ENCODE data around the gene C1QTNF3. TPM values are rescaled to one million over a fixed set of nuclear protein-coding genes. Genes with fewer than 3 reads are reported as not detected.
"Not testable (repeated sequence)": the region's sequence is repeated elsewhere in the genome, so short reads cannot be mapped to it uniquely, and the experiment has no call there.

Gene C1QTNF3
- total and polyA plus RNA-seq, 9 donors: 62.8 to 152 (median 110) TPM

- Histone ChIP-seq H3K36me3 (ENCODE audit: control insufficient read depth, insufficient read depth, low read length) (peaks cover 4% of the 10 kb centered on the region), H3K4me3 (ENCODE audit: low read length) (no peak overlapping the region), H3K27me3 (ENCODE audit: control insufficient read depth, insufficient read depth, low read length) (no peaks in the 10 kb centered on the region), H3K27ac (ENCODE audit: low read length) (no peak overlapping the region), H3K4me1 (ENCODE audit: control insufficient read depth, insufficient read depth, low read length) (peaks cover 3% of the 10 kb centered on the region), H3K9me3 (replicated peaks; ENCODE audit: control insufficient read depth, low read depth, low read length) (no peaks in the 10 kb centered on the region)
- no CpG with 5 or more reads among the region's 2 CpGs for WGBS (ENCODE audit: insufficient coverage)
- no peak for DNase-seq
These were observed 28.4 kb downstream of the C1QTNF3 start for GRCh38 chr5:34014626-34015025.

GRCh38 chr5:34013547-34013946 lies 29.5 kb downstream of the C1QTNF3 start:
- Histone ChIP-seq H3K4me3 (ENCODE audit: low read length) (no peak overlapping the region), H3K36me3 (ENCODE audit: control insufficient read depth, insufficient read depth, low read length) (peaks cover 4% of the 10 kb centered on the region), H3K4me1 (ENCODE audit: control insufficient read depth, insufficient read depth, low read length) (peaks cover 3% of the 10 kb centered on the region), H3K27ac (ENCODE audit: low read length) (no peak overlapping the region), H3K9me3 (replicated peaks; ENCODE audit: control insufficient read depth, low read depth, low read length) (no peaks in the 10 kb centered on the region), H3K27me3 (ENCODE audit: control insufficient read depth, insufficient read depth, low read length) (no peaks in the 10 kb centered on the region)
- WGBS (ENCODE audit: insufficient coverage): no CpG with 5 or more reads among the region's 3 CpGs
- DNase-seq: no peak

- peak; percentile 85 for DNase-seq
- Histone ChIP-seq H3K36me3 (ENCODE audit: control insufficient read depth, insufficient read depth, low read length) (peaks cover 4% of the 10 kb centered on the region), H3K27me3 (ENCODE audit: control insufficient read depth, insufficient read depth, low read length) (no peaks in the 10 kb centered on the region), H3K4me1 (ENCODE audit: control insufficient read depth, insufficient read depth, low read length) (peaks cover 3% of the 10 kb centered on the region), H3K9me3 (replicated peaks; ENCODE audit: control insufficient read depth, low read depth, low read length) (no peaks in the 10 kb centered on the region), H3K4me3 (ENCODE audit: low read length) (no peak overlapping the region), H3K27ac (ENCODE audit: low read length) (peak overlapping the region; percentile 53)
These were observed 30.2 kb downstream of the C1QTNF3 start for GRCh38 chr5:34012791-34013190.

- no peaks in the 10 kb centered on the region for H3K36me3 ChIP-seq (ENCODE audit: control insufficient read depth, insufficient read depth, low read length)
- no peak overlapping the region for H3K27ac ChIP-seq (ENCODE audit: low read length)
- H3K4me3 ChIP-seq (ENCODE audit: low read length): no peak overlapping the region
- peak; percentile 62 for DNase-seq
- no peaks in the 10 kb centered on the region for H3K27me3 ChIP-seq (ENCODE audit: control insufficient read depth, insufficient read depth, low read length)
- H3K9me3 ChIP-seq (replicated peaks; ENCODE audit: control insufficient read depth, low read depth, low read length): no peaks in the 10 kb centered on the region
- WGBS (ENCODE audit: insufficient coverage): 83% methylated on average over 2 of the region's 4 CpGs
- peaks cover 10% of the 10 kb centered on the region for H3K4me1 ChIP-seq (ENCODE audit: control insufficient read depth, insufficient read depth, low read length)
These were observed 31.5 kb downstream of the C1QTNF3 start for GRCh38 chr5:34011536-34011935.

- WGBS (ENCODE audit: insufficient coverage): 91% methylated on average over 2 of the region's 2 CpGs
- not testable (repeated sequence) for H3K36me3 ChIP-seq (ENCODE audit: control insufficient read depth, insufficient read depth, low read length); H3K27me3 ChIP-seq (ENCODE audit: control insufficient read depth, insufficient read depth, low read length); DNase-seq; H3K27ac ChIP-seq (ENCODE audit: low read length); H3K9me3 ChIP-seq (replicated peaks; ENCODE audit: control insufficient read depth, low read depth, low read length); H3K4me3 ChIP-seq (ENCODE audit: low read length)
- peaks cover 12% of the 10 kb centered on the region for H3K4me1 ChIP-seq (ENCODE audit: control insufficient read depth, insufficient read depth, low read length)
These were observed 32.9 kb downstream of the C1QTNF3 start for GRCh38 chr5:34010146-34010545.

DNA sequence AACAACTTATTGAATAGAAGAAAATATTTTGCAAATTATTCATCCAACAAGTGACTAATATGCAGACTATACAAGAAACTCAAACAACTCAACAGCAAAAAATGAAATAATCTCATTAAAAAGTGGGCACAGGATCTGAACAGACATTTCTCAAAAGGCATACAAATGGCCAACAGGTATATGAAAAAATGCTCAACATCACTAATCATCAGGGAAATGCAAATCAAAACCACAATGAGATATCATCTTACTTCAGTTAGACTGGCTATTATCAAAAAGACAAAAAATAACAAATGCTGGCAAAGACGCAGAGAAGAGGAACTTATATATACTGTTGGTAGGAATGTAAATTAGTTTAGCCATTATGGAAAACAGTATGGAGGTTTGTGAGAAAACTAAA lies 33.4 kb downstream of the C1QTNF3 start:
- DNase-seq: no peak
- Histone ChIP-seq H3K27me3 (ENCODE audit: control insufficient read depth, insufficient read depth, low read length) (no peaks in the 10 kb centered on the region), H3K27ac (ENCODE audit: low read length) (no peak overlapping the region), H3K4me1 (ENCODE audit: control insufficient read depth, insufficient read depth, low read length) (peaks cover 12% of the 10 kb centered on the region), H3K36me3 (ENCODE audit: control insufficient read depth, insufficient read depth, low read length) (peaks cover 2% of the 10 kb centered on the region), H3K9me3 (replicated peaks; ENCODE audit: control insufficient read depth, low read depth, low read length) (no peaks in the 10 kb centered on the region), H3K4me3 (ENCODE audit: low read length) (no peak overlapping the region)
- WGBS (ENCODE audit: insufficient coverage): no CpG with 5 or more reads among the region's 1 CpG

- Histone ChIP-seq H3K4me3 (ENCODE audit: low read length) (peak overlapping the region; percentile 80), H3K4me1 (ENCODE audit: control insufficient read depth, insufficient read depth, low read length) (peaks cover 12% of the 10 kb centered on the region), H3K27me3 (ENCODE audit: control insufficient read depth, insufficient read depth, low read length) (no peaks in the 10 kb centered on the region), H3K27ac (ENCODE audit: low read length) (peak overlapping the region; percentile 99), H3K36me3 (ENCODE audit: control insufficient read depth, insufficient read depth, low read length) (peaks cover 6% of the 10 kb centered on the region), H3K9me3 (replicated peaks; ENCODE audit: control insufficient read depth, low read depth, low read length) (no peaks in the 10 kb centered on the region)
- no CpG with 5 or more reads among the region's 1 CpG for WGBS (ENCODE audit: insufficient coverage)
- DNase-seq: no peak
These were observed 34.2 kb downstream of the C1QTNF3 start for GRCh38 chr5:34008802-34009201.

DNA sequence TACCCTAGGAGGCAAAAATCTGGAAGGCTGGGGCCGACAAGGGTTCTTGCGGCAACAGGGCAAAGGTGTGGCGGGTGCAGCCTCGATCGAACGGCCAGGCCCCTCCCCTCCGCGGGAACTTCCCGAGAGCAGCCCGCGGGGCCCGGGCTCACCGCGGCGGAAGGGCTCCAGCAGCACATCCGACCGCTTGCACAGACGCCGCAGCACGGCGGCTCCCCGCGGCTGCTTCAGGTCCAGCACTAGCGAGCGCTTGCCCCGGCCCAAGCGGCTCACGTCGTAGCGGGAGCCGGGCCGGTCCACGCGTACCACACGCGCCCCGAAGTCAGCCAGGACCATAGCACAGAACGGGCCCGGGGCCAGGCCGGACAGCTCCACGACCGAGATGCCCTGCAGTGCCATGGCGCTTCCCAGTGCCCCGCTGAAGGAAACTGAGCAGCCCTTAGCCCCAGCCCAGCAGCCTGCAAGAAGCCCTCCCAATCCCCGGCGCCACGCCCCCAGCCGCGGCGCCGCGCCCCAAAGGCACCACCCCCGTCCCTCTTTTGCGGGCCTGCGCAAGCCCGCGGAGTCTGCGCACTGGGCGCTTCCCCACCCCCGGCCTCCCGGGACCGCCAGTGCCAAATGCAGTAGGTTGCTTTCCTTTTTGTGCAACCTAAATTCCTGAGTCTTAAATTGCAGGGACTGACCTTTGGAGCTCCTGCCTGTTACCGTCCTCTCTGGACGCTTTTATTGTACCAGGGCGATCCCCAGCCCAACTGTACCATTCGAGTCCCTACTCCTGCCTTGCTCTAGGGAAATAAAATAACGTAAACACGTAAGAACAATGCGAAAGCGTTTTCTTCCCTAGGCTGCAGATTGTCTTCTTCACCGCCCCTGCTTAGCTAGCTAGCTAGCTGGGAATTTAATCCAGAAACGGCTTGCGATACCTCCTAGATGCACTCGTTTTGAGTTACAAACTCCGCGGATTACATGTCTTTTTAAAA lies 35.1 kb downstream of the C1QTNF3 start, which contains the start of gene AMACR:
TSS of gene AMACR (minus strand) at position 430 of the 980 bp plus-strand sequence. CDS start at position 399, 31 bp downstream.
- under 1% methylated on average over 72 of the region's 76 CpGs for WGBS (ENCODE audit: insufficient coverage)
- peak within 1 kb of the TSS; percentile 80 for H3K4me3 ChIP-seq (ENCODE audit: low read length)
- peaks cover 14% of the 10 kb centered on the region for H3K36me3 ChIP-seq (ENCODE audit: control insufficient read depth, insufficient read depth, low read length)
- H3K4me1 ChIP-seq (ENCODE audit: control insufficient read depth, insufficient read depth, low read length): peaks cover 11% of the 10 kb centered on the region
- no peaks in the 10 kb centered on the region for H3K27me3 ChIP-seq (ENCODE audit: control insufficient read depth, insufficient read depth, low read length)
- peak within 1 kb of the TSS; percentile 99 for H3K27ac ChIP-seq (ENCODE audit: low read length)
- peak; percentile 99 for DNase-seq
- no peaks in the 10 kb centered on the region for H3K9me3 ChIP-seq (replicated peaks; ENCODE audit: control insufficient read depth, low read depth, low read length)

DNA sequence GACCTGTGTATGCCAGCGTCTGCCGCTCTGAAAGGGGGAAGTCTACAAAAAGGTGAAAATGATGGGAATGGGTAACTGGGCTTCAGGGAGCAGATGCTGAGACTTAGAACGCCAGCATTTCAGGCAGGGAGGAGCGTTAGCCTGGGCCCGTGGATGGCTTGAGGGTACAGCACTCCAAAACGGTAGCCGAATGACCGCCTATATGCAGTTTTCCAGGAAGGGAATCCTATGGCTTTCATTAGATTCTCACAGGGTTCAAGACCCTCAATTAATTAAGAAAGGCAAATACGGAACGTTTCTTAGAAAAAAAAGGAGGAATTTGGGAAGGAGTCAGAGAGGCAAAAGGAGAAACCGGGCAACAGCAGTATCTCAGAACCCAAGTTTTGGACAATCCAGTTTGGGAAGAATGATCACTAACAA lies 35.8 kb downstream of the C1QTNF3 start:
- H3K36me3 ChIP-seq (ENCODE audit: control insufficient read depth, insufficient read depth, low read length): peaks cover 20% of the 10 kb centered on the region
- H3K4me3 ChIP-seq (ENCODE audit: low read length): peak overlapping the region; percentile 80
- WGBS (ENCODE audit: insufficient coverage): 2% methylated on average over 8 of the region's 11 CpGs
- peaks cover 9% of the 10 kb centered on the region for H3K4me1 ChIP-seq (ENCODE audit: control insufficient read depth, insufficient read depth, low read length)
- peak overlapping the region; percentile 99 for H3K27ac ChIP-seq (ENCODE audit: low read length)
- peak; percentile 53 for DNase-seq
- no peaks in the 10 kb centered on the region for H3K27me3 ChIP-seq (ENCODE audit: control insufficient read depth, insufficient read depth, low read length)
- no peaks in the 10 kb centered on the region for H3K9me3 ChIP-seq (replicated peaks; ENCODE audit: control insufficient read depth, low read depth, low read length)

DNA sequence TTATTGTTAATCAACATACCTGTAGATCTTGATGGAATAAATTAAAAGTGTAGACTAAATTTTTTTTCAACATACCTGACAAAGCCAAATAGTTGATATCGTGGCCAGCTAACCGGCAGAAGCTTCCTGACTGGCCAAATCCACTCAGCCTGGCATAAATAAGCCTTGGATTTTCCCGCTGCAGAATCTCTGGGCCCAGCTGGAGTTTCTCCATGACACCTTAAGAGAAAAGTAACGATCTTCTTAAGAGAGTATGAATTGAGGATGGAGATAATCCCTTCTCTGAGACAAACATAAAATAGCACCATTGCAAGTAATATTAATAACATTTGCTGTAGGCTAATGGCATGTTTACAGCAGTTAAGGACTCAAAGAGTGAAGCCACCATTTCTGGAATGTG lies 37.3 kb downstream of the C1QTNF3 start:
- WGBS (ENCODE audit: insufficient coverage): no CpG with 5 or more reads among the region's 4 CpGs
- H3K4me1 ChIP-seq (ENCODE audit: control insufficient read depth, insufficient read depth, low read length): peaks cover 9% of the 10 kb centered on the region
- H3K27me3 ChIP-seq (ENCODE audit: control insufficient read depth, insufficient read depth, low read length): no peaks in the 10 kb centered on the region
- no peak overlapping the region for H3K4me3 ChIP-seq (ENCODE audit: low read length)
- DNase-seq: no peak
- no peaks in the 10 kb centered on the region for H3K9me3 ChIP-seq (replicated peaks; ENCODE audit: control insufficient read depth, low read depth, low read length)
- H3K36me3 ChIP-seq (ENCODE audit: control insufficient read depth, insufficient read depth, low read length): peaks cover 25% of the 10 kb centered on the region
- no peak overlapping the region for H3K27ac ChIP-seq (ENCODE audit: low read length)

All from muscle of leg (tissue), 11 donors.